IMR-90 (cell line): ENCODE measurements around the gene CSPG5.

Experiments
- MAFK ChIP-seq: IDR thresholded peaks from 2 replicates; pipeline ENCODE4 v1.6.1; 2012; ENCODE audit warnings: low read depth, low read length, improper control_type of control experiment
- MAZ ChIP-seq: IDR thresholded peaks from 2 replicates; pipeline ENCODE4 v1.6.1; 2012; ENCODE audit warnings: low read depth, mild to moderate bottlenecking, low read length, improper control_type of control experiment, moderate library complexity, borderline replicate concordance
- MXI1 ChIP-seq: IDR thresholded peaks from 2 replicates; pipeline ENCODE4 v1.6.1; 2012; ENCODE audit warnings: low read depth, mild to moderate bottlenecking, low read length, moderate library complexity, borderline replicate concordance
- POLR2A ChIP-seq: IDR thresholded peaks from 2 replicates; pipeline ENCODE4 v1.6.1; 2012; ENCODE audit warnings: mild to moderate bottlenecking, low read depth, low read length
- TF ChIP-seq, protein P1 (sequence below): conservative IDR thresholded peaks from 2 replicates; pipeline ENCODE4 v1.5.1; 2012; ENCODE audit warnings: mild to moderate bottlenecking, low read depth, low read length, improper control_type of control experiment
- TF ChIP-seq, protein P2 (sequence below): fragments of 150-350 bp; IDR thresholded peaks from 2 replicates; pipeline ENCODE4 v1.6.1; 2017; ENCODE audit warnings: mild to moderate bottlenecking, antibody characterized with exemption, low read length, low read depth

DNA sequence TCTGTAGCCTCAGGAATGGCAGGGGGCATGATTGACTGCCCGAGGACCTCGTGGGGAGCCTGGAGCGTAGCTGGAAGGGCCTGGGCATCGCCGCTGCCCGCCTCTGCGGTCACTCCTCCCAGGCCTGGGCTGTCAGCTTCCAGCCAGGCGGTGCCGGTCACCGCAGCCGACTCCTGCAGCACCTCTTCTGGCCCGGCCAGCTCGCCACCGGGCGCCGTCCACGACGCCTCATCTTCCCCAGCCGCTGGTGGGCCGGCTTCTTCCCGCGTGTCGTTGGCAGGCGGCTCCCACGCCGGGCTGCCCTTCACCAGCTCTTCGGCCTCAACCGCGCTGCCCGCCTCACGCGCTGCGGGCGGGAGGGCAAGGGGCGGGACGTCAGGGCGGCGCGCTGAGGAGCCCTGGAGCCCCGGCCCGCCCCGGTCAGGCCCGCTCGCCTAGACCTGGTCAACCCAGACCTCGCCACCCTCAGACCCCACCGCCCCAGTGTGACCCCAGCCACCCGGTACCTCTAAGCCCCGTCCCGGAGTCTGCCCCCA is 1.0 kb downstream of the CSPG5 start:
- TF ChIP-seq POLR2A = no peak
- TF ChIP-seq, protein P1, sequence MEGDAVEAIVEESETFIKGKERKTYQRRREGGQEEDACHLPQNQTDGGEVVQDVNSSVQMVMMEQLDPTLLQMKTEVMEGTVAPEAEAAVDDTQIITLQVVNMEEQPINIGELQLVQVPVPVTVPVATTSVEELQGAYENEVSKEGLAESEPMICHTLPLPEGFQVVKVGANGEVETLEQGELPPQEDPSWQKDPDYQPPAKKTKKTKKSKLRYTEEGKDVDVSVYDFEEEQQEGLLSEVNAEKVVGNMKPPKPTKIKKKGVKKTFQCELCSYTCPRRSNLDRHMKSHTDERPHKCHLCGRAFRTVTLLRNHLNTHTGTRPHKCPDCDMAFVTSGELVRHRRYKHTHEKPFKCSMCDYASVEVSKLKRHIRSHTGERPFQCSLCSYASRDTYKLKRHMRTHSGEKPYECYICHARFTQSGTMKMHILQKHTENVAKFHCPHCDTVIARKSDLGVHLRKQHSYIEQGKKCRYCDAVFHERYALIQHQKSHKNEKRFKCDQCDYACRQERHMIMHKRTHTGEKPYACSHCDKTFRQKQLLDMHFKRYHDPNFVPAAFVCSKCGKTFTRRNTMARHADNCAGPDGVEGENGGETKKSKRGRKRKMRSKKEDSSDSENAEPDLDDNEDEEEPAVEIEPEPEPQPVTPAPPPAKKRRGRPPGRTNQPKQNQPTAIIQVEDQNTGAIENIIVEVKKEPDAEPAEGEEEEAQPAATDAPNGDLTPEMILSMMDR = no peak
- TF ChIP-seq, protein P2, sequence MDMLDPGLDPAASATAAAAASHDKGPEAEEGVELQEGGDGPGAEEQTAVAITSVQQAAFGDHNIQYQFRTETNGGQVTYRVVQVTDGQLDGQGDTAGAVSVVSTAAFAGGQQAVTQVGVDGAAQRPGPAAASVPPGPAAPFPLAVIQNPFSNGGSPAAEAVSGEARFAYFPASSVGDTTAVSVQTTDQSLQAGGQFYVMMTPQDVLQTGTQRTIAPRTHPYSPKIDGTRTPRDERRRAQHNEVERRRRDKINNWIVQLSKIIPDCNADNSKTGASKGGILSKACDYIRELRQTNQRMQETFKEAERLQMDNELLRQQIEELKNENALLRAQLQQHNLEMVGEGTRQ = no peak
- no peak for TF ChIP-seq MAFK
- TF ChIP-seq MAZ = no peak
- TF ChIP-seq MXI1 = no peak
